Measurements from ENCODE around the gene ARMH4. TPM values are rescaled to one million over a fixed set of nuclear protein-coding genes. Genes with fewer than 3 reads are reported as not detected.

The ARMH4 gene
- total RNA-seq, 4 donors from 2014 or later = 0.41 to 2.8 (median 0.48) TPM; not detected in 1

DNA sequence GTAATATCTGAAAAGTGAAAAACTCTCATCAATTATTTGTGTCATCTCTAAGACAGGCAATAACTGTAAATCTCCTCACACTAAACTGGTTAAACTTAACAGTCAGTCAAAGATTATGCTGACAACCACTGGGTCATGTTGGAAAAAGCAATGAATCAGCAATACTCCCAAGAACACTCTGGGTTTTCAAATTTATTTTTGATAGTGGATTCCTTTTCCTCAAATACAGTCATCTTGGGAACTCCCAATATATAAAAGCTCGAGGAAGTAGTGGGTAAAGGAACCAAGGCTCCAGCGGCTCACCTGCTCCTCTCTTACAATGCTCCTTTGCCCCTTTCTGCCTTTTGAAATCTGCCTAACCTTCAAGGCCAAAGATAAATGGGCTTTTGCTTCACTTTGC, 70.0 kb downstream of the ARMH4 start:
- Histone ChIP-seq H3K4me3 (no peak overlapping the region), H3K4me1 (peaks cover 0 to 6% (median 2%) of the 10 kb centered on the region in 4 donors), H3K9me3 (no peaks in the 10 kb centered on the region), H3K36me3 (no peaks in the 10 kb centered on the region), H3K27me3 (no peaks in the 10 kb centered on the region), H3K27ac (no peak overlapping the region)
- no peak for TF ChIP-seq EP300 (IDR thresholded peaks at IDR 0.05; ENCODE audit: low read depth)
- TF ChIP-seq, protein P1, sequence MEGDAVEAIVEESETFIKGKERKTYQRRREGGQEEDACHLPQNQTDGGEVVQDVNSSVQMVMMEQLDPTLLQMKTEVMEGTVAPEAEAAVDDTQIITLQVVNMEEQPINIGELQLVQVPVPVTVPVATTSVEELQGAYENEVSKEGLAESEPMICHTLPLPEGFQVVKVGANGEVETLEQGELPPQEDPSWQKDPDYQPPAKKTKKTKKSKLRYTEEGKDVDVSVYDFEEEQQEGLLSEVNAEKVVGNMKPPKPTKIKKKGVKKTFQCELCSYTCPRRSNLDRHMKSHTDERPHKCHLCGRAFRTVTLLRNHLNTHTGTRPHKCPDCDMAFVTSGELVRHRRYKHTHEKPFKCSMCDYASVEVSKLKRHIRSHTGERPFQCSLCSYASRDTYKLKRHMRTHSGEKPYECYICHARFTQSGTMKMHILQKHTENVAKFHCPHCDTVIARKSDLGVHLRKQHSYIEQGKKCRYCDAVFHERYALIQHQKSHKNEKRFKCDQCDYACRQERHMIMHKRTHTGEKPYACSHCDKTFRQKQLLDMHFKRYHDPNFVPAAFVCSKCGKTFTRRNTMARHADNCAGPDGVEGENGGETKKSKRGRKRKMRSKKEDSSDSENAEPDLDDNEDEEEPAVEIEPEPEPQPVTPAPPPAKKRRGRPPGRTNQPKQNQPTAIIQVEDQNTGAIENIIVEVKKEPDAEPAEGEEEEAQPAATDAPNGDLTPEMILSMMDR (IDR thresholded peaks at IDR 0.05) = no peak
- TF ChIP-seq POLR2AphosphoS5 (IDR thresholded peaks at IDR 0.05) = no peak
- TF ChIP-seq POLR2A (IDR thresholded peaks at IDR 0.05) = no peak
- intact Hi-C loops (cut with DNase I; ENCODE audit: low total_unique reads) (no loop called here), in situ Hi-C loops (cut with MboI; ENCODE audit: low pct_ligation_motif_present in 1 of 4, low pct_unique_long_range_greater_than_20kb in 1 of 4, low sequenced_read_pairs in 3 of 4) (no loop called here)
- no peak for DNase-seq
- 68 to 75% methylated on average over 2 of the region's 2 CpGs for WGBS, 2 donors (ENCODE audit: low coverage in 1 of 2)

DNA sequence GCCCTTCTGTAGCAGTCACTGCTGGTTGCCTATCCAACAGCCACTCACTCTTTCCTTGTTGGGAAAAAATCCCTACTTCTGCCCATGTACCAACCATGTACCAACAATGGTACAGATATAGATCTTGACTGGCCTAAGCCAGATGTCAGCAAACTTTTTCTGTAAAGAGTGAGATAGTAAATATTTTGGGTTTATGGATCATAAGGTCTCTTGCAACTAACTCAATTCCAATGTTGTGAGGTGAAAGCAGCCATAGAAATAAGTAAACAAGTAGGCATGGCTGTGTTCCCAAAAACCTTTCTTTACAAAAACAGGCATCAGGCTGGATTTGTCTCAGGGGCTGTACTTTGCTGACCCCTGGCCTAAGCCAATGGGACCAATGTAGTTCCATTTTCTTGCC, 73.5 kb downstream of the ARMH4 start:
- peaks cover 0 to 6% (median 2%) of the 10 kb centered on the region in 4 donors for H3K4me1 ChIP-seq
- no peak overlapping the region for H3K4me3 ChIP-seq
- no peaks in the 10 kb centered on the region for H3K9me3 ChIP-seq
- no peak for DNase-seq
- intact Hi-C loops (cut with DNase I; ENCODE audit: low total_unique reads) = loop anchor here (10.0 kb wide), 1 partner anchor 594 kb away; no protein-coding TSS in a partner anchor
- no peaks in the 10 kb centered on the region for H3K27me3 ChIP-seq
- no peaks in the 10 kb centered on the region for H3K36me3 ChIP-seq
- no peak overlapping the region for H3K27ac ChIP-seq
- in situ Hi-C loops (cut with MboI; ENCODE audit: low pct_ligation_motif_present in 1 of 4, low pct_unique_long_range_greater_than_20kb in 1 of 4, low sequenced_read_pairs in 3 of 4) = no loop called here
- TF ChIP-seq, protein P1 (IDR thresholded peaks at IDR 0.05) = no peak
- TF ChIP-seq EP300 (IDR thresholded peaks at IDR 0.05; ENCODE audit: low read depth) (no peak), POLR2A (IDR thresholded peaks at IDR 0.05) (no peak), POLR2AphosphoS5 (IDR thresholded peaks at IDR 0.05) (no peak)

DNA sequence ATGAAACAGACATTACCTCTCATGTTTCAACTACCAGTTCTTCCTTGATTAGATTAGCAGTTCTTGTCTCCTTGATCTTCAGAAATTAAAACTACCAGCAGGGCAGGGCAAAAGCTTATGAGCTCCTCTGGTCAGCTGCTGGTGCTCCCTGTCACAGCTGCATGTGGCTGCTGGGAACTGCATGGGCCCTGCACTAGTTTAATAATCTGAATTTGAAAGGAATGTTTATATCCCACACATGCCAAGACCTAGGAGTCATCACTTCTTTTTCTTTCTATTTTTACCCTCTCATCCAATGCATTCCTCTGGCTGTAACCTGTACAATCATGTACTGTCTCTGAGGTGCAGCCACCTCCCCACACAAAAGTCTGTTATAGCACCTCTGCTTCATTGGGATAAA, 73.9 kb downstream of the ARMH4 start:
- no peaks in the 10 kb centered on the region for H3K27me3 ChIP-seq
- no peaks in the 10 kb centered on the region for H3K9me3 ChIP-seq
- in situ Hi-C loops (cut with MboI; ENCODE audit: low pct_ligation_motif_present in 1 of 4, low pct_unique_long_range_greater_than_20kb in 1 of 4, low sequenced_read_pairs in 3 of 4) = no loop called here
- DNase-seq = no peak
- intact Hi-C loops (cut with DNase I; ENCODE audit: low total_unique reads) = loop anchor here (10.0 kb wide), 1 partner anchor 593 kb away; no protein-coding TSS in a partner anchor
- H3K27ac ChIP-seq = no peak overlapping the region
- peaks cover 0 to 6% (median 2%) of the 10 kb centered on the region in 4 donors for H3K4me1 ChIP-seq
- no peak overlapping the region for H3K4me3 ChIP-seq
- no peak for TF ChIP-seq POLR2AphosphoS5 (IDR thresholded peaks at IDR 0.05)
- no peak for TF ChIP-seq POLR2A (IDR thresholded peaks at IDR 0.05)
- no peak for TF ChIP-seq EP300 (IDR thresholded peaks at IDR 0.05; ENCODE audit: low read depth)
- TF ChIP-seq, protein P1 (IDR thresholded peaks at IDR 0.05) = no peak
- no peaks in the 10 kb centered on the region for H3K36me3 ChIP-seq

GRCh38 chr14:58077621-58078020, 74.4 kb downstream of the ARMH4 start:
- TF ChIP-seq, protein P1 (IDR thresholded peaks at IDR 0.05) = no peak
- TF ChIP-seq POLR2A (IDR thresholded peaks at IDR 0.05) (no peak), POLR2AphosphoS5 (IDR thresholded peaks at IDR 0.05) (no peak), EP300 (IDR thresholded peaks at IDR 0.05; ENCODE audit: low read depth) (no peak)
- Histone ChIP-seq H3K27ac (no peak overlapping the region), H3K27me3 (no peaks in the 10 kb centered on the region), H3K4me3 (no peak overlapping the region), H3K4me1 (peaks cover 0 to 4% (median 2%) of the 10 kb centered on the region in 4 donors), H3K36me3 (no peaks in the 10 kb centered on the region), H3K9me3 (no peaks in the 10 kb centered on the region)
- WGBS, 2 donors (ENCODE audit: low coverage in 1 of 2) = 67 to 72% methylated on average over 1 of the region's 1 CpG
- no peak for DNase-seq
- intact Hi-C loops (cut with DNase I; ENCODE audit: low total_unique reads) (loop anchor here (10.0 kb wide), 1 partner anchor 593 kb away; no protein-coding TSS in a partner anchor), in situ Hi-C loops (cut with MboI; ENCODE audit: low pct_ligation_motif_present in 1 of 4, low pct_unique_long_range_greater_than_20kb in 1 of 4, low sequenced_read_pairs in 3 of 4) (no loop called here)

Data from transverse colon (tissue), 4 donors.